Activated naive CD4-positive, alpha-beta T cell treated with anti-CD3 and anti-CD28 coated beads, Interleukin-2, amount 50 U/mL, for 16 hours (primary cell): ENCODE measurements around the gene BAK1.
A peak's percentile ranks its signal among the peaks of the same experiment; 100 is the strongest.
"Not testable (repeated sequence)": the region's sequence is repeated elsewhere in the genome, so short reads cannot be mapped to it uniquely, and the experiment has no call there.

Experiments used
- DNase-seq: peaks from one replicate; pipeline ENCODE4 v3.0.0-alpha.2; 2020

Gene BAK1

DNA sequence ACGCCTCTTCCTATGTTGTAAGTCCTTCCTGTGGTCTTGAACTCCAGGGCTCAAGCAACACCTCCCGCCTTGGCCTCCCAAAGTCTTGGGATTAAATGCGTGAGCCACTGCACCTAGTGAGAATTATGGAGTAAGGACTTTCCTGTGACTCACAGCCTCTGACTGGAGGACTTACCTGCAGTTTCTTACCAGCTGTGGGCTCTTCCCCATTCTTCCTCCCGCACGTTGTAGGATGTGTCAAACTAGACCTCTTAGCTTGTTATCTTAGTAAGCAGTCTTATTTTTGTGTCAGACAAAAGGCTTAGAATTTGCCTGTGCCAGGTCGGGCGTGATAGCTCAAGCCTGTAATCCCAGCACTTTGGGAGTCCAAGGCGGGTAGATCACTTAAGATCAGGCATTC lies 30.9 kb downstream of the BAK1 start:
- no peak for DNase-seq

DNA sequence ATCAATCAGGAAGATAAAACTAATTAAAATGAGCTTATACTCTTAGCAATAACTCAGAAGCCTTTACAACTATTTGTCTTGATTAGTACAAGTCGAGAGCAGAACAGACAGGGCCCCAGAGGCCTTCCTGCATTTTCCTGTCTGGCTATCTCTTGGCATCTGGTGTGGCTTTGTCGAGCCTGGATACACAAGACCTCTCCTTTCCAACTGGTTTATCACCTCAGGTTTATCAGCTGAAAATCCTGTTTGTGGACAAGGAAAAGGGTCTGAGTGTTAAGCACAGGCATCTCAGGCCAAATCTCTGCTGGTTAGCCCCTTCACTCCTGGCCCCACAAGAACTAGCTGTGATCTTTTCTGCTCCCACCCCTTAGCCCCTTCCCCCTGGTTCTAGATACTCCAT lies 32.6 kb downstream of the BAK1 start:
- DNase-seq, result no peak

DNA sequence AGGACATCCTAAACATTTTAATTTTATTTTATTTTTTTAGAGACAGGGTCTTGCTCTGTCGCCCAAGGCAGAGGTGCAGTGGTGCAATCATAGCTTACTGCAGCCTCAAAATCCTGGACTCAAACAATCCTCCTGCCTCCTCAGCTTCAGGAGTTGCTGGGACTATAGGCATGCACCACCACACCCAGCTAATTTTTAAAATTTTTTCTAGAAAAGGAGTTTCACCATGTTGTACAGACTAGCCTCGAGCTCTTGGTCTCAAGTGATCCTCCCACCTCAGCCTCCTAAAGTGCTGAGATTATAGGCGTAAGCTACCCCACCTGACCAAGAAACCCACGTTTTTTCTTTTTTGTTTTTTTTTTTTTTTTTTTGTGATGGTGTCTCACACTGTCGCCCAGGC lies 33.3 kb downstream of the BAK1 start:
- DNase-seq, result no peak

DNA sequence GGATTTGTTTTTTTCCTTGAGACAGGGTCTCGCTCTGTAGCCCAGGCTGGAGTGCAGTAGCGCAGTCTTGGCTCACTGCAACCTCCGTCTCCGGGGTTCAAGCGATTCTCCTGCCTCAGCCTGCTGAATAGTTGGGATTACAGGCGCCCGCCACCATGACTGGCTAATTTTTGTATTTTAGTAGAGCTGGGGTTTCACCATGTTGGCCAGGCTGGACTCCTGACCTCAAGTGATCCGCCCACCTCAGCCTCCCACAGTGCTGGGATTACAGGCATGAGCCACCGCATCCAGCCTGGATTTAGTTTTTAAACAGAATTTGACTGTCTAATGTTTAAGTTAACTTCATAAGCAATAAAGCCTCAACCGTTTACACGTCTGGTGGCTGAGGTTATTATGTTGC lies 34.8 kb downstream of the BAK1 start:
- not testable (repeated sequence) for DNase-seq

DNA sequence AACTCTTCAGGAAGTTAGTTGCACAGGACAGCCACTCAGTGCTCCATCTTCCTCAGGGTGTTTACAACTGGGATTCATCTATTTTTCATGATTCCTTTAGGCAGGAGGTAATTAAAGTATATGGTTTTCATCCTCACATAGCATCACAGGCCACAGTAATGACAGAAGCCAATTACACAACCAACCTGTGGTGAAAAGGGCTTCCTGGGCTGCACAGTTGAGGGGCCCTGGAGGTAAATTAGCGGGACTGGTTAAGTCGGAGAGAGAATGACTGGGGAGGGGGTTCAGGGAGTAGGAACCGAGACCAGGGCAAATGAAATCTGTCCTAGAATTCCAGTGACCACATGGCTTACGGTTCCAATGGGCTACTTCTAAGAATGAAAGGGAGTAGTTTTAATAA lies 37.0 kb downstream of the BAK1 start:
- no peak for DNase-seq

DNA sequence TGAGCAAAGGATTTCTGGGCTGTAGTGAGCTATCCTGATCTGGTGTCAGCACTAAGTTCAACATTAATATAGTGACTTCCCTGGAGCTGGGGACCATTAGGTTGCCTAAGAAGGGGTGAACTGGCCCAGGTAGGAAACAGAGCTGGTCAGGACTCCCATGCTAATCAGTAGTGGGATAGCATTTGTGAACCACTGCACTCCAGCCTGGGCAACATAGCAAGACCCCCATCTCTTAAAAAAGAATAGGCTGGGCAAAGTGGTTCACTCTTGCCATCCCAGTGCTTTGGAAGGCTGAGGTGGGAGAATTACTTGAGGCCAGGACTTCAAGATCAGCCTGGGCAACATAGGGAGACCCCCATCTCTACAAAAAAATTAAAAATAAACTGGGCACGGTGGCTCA lies 39.3 kb downstream of the BAK1 start:
- DNase-seq, result no peak

DNA sequence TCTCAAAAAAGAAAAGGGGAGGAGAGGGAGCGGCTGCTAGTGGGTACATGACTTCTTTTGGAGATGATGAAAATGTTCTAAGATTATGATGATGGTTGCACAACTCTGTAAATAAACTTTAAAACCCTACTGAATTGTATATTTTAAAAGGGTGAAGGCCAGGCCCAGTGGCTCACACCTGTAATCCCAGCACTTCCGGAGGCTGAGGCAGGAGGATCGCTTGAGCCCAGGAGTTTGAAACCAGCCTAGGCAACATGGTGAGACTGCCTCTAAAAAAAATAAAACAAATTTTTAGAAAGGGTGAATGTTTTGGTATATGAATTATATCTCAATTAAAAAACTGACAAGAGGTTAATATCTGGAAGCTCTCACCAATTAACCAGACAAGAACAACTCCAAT lies 45.4 kb downstream of the BAK1 start:
- DNase-seq, result no peak

DNA sequence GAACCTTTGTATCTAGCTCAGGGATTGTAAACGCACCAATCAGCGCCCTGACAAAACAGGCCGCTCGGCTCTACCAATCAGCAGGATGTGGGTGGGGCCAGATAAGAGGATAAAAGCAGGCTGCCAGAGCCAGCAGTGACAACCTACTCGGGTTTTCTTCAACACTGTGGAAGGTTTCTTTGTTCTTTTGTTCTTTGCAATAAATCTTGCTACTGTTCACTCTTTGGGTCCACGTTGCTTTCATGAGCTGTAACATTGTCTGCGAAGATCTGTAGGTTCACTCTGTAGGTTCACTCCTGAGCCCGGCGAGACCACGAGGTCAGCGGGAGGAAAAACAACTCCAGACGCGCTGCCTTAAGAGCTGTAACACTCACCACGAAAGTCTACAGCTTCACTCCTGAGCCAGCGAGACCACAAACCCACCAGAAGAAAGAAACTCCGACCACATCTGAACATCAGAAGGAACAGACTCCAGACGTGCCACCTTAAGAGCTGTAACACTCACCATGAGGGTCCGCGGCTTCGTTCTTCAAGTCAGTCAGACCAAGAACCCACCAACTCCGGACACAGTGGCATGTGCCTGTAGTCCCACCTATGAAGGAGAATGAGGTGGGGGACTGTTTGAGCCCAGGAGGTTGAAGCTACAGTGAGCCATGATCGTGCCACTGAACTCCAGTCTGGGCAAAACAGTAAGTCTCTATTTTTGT lies 46.8 kb downstream of the BAK1 start:
- DNase-seq, result peak; percentile 57

DNA sequence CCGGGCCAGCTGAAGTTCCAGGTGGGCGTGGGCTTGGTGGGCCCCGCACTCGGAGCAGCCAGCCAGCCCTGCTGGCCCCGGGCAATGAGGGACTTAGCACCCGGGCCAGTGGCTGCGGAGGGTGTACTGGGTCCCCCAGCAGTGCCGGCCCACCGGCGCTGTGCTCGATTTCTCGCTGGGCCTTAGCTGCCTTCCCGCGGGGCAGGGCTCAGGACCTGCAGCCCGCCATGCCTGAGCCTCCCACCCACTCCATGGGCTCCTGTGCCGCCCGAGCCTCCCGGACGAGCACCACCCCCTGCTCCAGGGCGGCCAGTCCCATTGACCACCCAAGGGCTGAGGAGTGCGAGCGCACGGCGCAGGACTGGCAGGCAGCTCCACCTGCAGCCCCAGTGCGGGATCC lies 47.6 kb downstream of the BAK1 start:
- DNase-seq, result not testable (repeated sequence)

DNA sequence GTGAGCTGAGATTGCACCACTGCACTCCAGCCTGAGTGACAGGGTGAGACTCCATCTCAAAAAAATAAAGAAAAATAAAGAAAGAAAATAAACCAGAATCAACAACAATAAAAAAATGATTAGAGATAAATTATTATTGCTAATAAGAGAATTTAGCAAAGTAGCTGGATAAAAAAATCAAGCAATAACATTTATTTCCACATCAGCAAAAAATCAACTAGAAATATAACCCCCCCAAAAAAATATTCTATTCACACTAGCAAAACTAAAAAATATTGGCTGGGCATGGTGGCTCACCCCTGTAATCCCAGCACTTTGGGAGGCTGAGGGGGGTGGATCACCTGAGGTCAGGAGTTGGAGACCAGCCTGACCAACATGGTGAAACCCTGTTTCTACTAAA lies 49.5 kb downstream of the BAK1 start:
- DNase-seq, result not testable (repeated sequence)
